ENCODE data around the gene DAP. TPM values are rescaled to one million over a fixed set of nuclear protein-coding genes. Genes with fewer than 3 reads are reported as not detected.

DAP gene
- total and polyA plus RNA-seq, 4 donors, result 49.9 to 131 (median 70.3) TPM

GRCh38 chr5:10686890-10687289 lies 74.1 kb downstream of the DAP start:
- DNase-seq, result no peak
- no peak overlapping the region for H3K4me3 ChIP-seq
- ATAC-seq (ENCODE audit: insufficient read depth, low FRiP score), result no peak
- 98 to 99% methylated on average over 2 of the region's 2 CpGs for WGBS, 2 donors
- H3K4me1 ChIP-seq (ENCODE audit: control insufficient read depth in 5 of 5, insufficient read depth in 5 of 5, low read length in 5 of 5), result peaks cover 0 to 2% (median 0%) of the 10 kb centered on the region in 5 donors
- H3K27ac ChIP-seq (ENCODE audit: low read depth in 1 of 2, low read length in 1 of 2), result no peak overlapping the region
- no peak for TF ChIP-seq CTCF (IDR thresholded peaks at IDR 0.05; ENCODE audit: control extremely low read depth, extremely low read depth)
- no peak overlapping the region for H3K9ac ChIP-seq (ENCODE audit: insufficient read depth in 1 of 2, low read length in 2 of 2)
- no peaks in the 10 kb centered on the region for H3K27me3 ChIP-seq (ENCODE audit: control insufficient read depth in 3 of 3, insufficient read depth in 3 of 3, low read length in 2 of 3)
- H3K36me3 ChIP-seq (ENCODE audit: control insufficient read depth in 4 of 4, insufficient read depth in 4 of 4, low read length in 4 of 4), result peaks cover 0 to 23% (median 9%) of the 10 kb centered on the region in 4 donors
- H3K9me3 ChIP-seq (ENCODE audit: control insufficient read depth in 4 of 4, insufficient read depth in 3 of 4, low read length in 3 of 4), result no peaks in the 10 kb centered on the region

- Histone ChIP-seq H3K4me1 (ENCODE audit: control insufficient read depth in 5 of 5, insufficient read depth in 5 of 5, low read length in 5 of 5) (peaks cover 0 to 2% (median 0%) of the 10 kb centered on the region in 5 donors), H3K4me3 (no peak overlapping the region), H3K9ac (ENCODE audit: insufficient read depth in 1 of 2, low read length in 2 of 2) (no peak overlapping the region), H3K9me3 (ENCODE audit: control insufficient read depth in 4 of 4, insufficient read depth in 3 of 4, low read length in 3 of 4) (no peaks in the 10 kb centered on the region), H3K27ac (ENCODE audit: low read depth in 1 of 2, low read length in 1 of 2) (no peak overlapping the region), H3K27me3 (ENCODE audit: control insufficient read depth in 3 of 3, insufficient read depth in 3 of 3, low read length in 2 of 3) (no peaks in the 10 kb centered on the region), H3K36me3 (ENCODE audit: control insufficient read depth in 4 of 4, insufficient read depth in 4 of 4, low read length in 4 of 4) (peaks cover 0 to 36% (median 16%) of the 10 kb centered on the region in 4 donors)
- no peak for TF ChIP-seq CTCF (IDR thresholded peaks at IDR 0.05; ENCODE audit: control extremely low read depth, extremely low read depth)
- ATAC-seq (ENCODE audit: insufficient read depth, low FRiP score) (no peak), DNase-seq (no peak)
- 83 to 87% methylated on average over 6 of the region's 6 CpGs for WGBS, 2 donors
Measured at GRCh38 chr5:10685115-10685521, 75.9 kb downstream of the DAP start.

DNA sequence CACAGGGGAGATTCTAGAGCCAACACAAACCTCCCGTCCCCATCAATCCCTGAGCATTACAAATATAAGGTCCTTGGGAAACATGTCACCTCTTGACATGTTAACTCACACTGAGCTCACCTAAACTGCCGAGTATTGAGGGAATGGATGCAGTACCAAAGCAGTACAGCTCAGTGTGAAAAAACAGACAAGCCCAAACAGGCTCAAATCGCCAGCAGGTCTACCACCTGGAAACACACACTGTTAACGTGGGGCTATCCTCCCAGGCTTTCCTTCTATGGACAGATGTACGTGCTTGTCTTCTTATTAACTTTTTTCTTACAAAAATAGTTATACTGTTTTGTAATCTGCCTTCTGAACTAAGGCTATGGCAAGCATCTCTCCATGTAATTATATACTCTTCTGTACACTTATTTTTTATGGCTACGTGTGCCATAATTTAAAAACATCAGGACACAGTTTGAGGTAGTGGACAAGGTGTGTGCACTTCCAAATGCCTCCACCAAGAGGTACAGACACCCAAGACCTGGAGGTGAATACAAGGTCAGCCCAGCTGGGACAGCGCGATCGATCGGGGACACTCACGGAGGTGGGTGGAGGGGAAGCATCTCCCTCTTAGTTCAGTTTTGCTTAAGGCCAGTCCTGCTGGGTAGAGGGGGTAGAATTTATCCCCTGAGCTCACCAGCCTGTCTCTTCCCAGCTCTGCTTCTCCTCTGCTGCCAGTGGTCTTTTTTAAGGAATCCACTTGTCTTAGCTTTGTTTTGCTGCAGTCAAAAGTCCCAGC lies 76.5 kb downstream of the DAP start:
- DNase-seq (no peak), ATAC-seq (ENCODE audit: insufficient read depth, low FRiP score) (no peak)
- Histone ChIP-seq H3K27ac (ENCODE audit: low read depth in 1 of 2, low read length in 1 of 2) (no peak overlapping the region), H3K9me3 (ENCODE audit: control insufficient read depth in 4 of 4, insufficient read depth in 3 of 4, low read length in 3 of 4) (peaks cover 0 to 2% (median 0%) of the 10 kb centered on the region in 4 donors), H3K36me3 (ENCODE audit: control insufficient read depth in 4 of 4, insufficient read depth in 4 of 4, low read length in 4 of 4) (peaks cover 0 to 42% (median 21%) of the 10 kb centered on the region in 4 donors), H3K4me3 (no peak overlapping the region), H3K27me3 (ENCODE audit: control insufficient read depth in 3 of 3, insufficient read depth in 3 of 3, low read length in 2 of 3) (no peaks in the 10 kb centered on the region), H3K4me1 (ENCODE audit: control insufficient read depth in 5 of 5, insufficient read depth in 5 of 5, low read length in 5 of 5) (peaks cover 0 to 2% (median 0%) of the 10 kb centered on the region in 5 donors), H3K9ac (ENCODE audit: insufficient read depth in 1 of 2, low read length in 2 of 2) (no peak overlapping the region)
- WGBS, 2 donors, result 90 to 91% methylated on average over 11 of the region's 11 CpGs
- no peak for TF ChIP-seq CTCF (IDR thresholded peaks at IDR 0.05; ENCODE audit: control extremely low read depth, extremely low read depth)
